ENCODE measurements around the gene ING3. TPM values are rescaled to one million over a fixed set of nuclear protein-coding genes. Genes with fewer than 3 reads are reported as not detected.

The ING3 gene
- total RNA-seq, 6 experiments from 2014 or later: 9.8 to 15.0 (median 12.7) TPM

DNA sequence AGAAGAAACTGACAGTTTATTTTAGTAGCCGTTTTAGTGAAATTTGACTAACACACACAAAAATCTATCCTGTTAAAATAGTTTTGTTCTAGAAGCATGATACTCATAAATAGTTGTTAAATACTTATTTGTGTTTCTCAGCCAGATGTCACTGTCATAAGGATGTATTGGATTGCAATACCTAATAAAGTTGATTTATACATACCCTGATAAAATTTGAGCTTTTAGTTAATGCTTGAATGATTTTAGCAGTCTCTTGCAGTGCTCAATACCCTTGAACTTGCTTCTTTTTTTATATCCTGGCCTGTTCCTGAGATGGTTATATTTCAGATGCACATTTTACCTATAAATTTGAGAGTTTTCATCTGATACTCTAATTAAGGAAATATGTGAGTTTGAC lies 10.1 kb downstream of the ING3 start:
- Mint-ChIP-seq H3K9me3 (no peaks in the 10 kb centered on the region), H3K27ac (no peak overlapping the region), H3K4me3 (no peak overlapping the region), H3K27me3 (ENCODE audit: insufficient read depth) (no peaks in the 10 kb centered on the region), H3K36me3 (ENCODE audit: low read depth) (peaks cover 17% of the 10 kb centered on the region), H3K4me1 (ENCODE audit: low read depth) (peaks cover 15% of the 10 kb centered on the region; the same call in 1 of the 2 replicates)
- no peak for DNase-seq
- TF ChIP-seq, protein P1, sequence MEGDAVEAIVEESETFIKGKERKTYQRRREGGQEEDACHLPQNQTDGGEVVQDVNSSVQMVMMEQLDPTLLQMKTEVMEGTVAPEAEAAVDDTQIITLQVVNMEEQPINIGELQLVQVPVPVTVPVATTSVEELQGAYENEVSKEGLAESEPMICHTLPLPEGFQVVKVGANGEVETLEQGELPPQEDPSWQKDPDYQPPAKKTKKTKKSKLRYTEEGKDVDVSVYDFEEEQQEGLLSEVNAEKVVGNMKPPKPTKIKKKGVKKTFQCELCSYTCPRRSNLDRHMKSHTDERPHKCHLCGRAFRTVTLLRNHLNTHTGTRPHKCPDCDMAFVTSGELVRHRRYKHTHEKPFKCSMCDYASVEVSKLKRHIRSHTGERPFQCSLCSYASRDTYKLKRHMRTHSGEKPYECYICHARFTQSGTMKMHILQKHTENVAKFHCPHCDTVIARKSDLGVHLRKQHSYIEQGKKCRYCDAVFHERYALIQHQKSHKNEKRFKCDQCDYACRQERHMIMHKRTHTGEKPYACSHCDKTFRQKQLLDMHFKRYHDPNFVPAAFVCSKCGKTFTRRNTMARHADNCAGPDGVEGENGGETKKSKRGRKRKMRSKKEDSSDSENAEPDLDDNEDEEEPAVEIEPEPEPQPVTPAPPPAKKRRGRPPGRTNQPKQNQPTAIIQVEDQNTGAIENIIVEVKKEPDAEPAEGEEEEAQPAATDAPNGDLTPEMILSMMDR (IDR thresholded peaks at IDR 0.05): no peak

DNA sequence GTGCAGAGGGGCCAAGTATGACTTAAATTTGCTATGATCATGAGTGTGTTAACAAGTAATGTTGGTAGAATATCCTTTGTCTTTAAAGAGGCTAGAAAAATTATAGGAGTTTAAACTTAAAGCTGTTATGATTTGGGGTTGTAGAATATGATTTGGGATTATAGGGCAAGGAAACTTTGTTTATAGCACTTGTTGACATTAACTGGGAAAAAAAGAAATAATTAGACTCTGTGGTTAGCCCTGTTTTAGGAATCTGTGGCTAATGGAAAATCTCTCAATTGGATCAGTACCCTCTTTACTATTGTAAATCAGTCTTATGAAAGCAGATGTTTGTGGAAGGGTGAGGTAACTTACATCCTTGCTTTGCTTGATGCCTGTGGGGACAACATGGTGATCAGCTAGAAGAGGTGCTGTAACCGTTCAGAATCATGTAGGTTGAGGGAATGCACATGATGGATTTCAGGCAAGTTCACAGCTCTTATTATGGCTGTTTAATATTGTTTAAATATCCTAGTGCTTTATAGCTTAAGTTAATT lies 11.1 kb downstream of the ING3 start:
- DNase-seq: no peak

DNA sequence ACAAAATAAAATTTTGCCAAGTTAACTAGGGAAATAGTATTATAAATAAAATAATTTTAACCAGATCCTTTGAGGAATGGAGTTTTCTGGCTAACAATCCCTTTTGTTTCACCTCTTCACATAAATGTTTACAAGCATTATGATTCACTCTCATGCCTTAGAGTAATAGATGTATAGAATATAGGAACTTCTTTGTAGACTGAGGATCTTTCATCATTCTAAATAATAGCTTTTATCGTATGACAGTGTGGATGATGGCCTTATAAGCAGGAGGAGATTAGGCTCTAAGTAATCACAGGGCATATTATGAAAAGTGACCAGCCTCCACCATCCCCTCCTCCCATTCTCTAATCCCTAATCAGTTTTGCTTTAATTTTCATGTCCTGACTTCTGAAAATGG lies 13.5 kb downstream of the ING3 start:
- peaks cover 15% of the 10 kb centered on the region; the same call in 1 of the 2 replicates for H3K4me1 Mint-ChIP-seq (ENCODE audit: low read depth)
- no peak for DNase-seq
- peaks cover 8% of the 10 kb centered on the region for H3K36me3 Mint-ChIP-seq (ENCODE audit: low read depth)
- H3K27me3 Mint-ChIP-seq (ENCODE audit: insufficient read depth): no peaks in the 10 kb centered on the region
- no peak overlapping the region for H3K4me3 Mint-ChIP-seq
- TF ChIP-seq, protein P1 (IDR thresholded peaks at IDR 0.05): no peak
- no peaks in the 10 kb centered on the region for H3K9me3 Mint-ChIP-seq
- H3K27ac Mint-ChIP-seq: no peak overlapping the region

More for the DNA sequence above, 11.1 kb downstream of the ING3 start:
- H3K27me3 Mint-ChIP-seq (ENCODE audit: insufficient read depth): no peaks in the 10 kb centered on the region
- H3K4me1 Mint-ChIP-seq (ENCODE audit: low read depth): peaks cover 15% of the 10 kb centered on the region; the same call in 1 of the 2 replicates
- TF ChIP-seq, protein P1 (IDR thresholded peaks at IDR 0.05): no peak
- H3K9me3 Mint-ChIP-seq: no peaks in the 10 kb centered on the region
- H3K4me3 Mint-ChIP-seq: no peak overlapping the region
- peaks cover 11% of the 10 kb centered on the region for H3K36me3 Mint-ChIP-seq (ENCODE audit: low read depth)
- H3K27ac Mint-ChIP-seq: no peak overlapping the region

DNA sequence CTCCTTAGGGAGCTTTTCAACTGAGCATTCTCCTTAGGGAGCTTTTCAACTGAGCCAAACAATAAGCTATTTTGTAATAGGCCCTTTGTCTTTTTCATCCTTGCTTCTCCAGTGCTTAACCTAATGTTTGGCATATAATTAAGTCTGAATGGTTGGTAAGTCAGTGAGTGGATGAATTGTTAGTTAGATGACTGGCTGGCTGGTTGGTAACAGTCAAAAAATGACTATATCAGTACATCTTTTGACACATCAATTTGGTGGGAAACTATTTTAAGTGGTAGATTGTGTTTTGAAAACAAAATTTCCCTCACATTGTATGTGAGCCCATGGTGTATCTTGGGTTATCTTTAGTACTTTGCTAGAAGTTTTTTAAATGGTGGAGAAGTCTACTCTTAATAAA lies 16.4 kb downstream of the ING3 start:
- Mint-ChIP-seq H3K27ac (no peak overlapping the region), H3K4me1 (ENCODE audit: low read depth) (peaks cover 2% of the 10 kb centered on the region; the same call in 1 of the 2 replicates), H3K9me3 (no peaks in the 10 kb centered on the region), H3K27me3 (ENCODE audit: insufficient read depth) (no peaks in the 10 kb centered on the region), H3K4me3 (no peak overlapping the region), H3K36me3 (ENCODE audit: low read depth) (peaks cover 15% of the 10 kb centered on the region)
- TF ChIP-seq, protein P1 (IDR thresholded peaks at IDR 0.05): no peak
- no peak for DNase-seq

DNA sequence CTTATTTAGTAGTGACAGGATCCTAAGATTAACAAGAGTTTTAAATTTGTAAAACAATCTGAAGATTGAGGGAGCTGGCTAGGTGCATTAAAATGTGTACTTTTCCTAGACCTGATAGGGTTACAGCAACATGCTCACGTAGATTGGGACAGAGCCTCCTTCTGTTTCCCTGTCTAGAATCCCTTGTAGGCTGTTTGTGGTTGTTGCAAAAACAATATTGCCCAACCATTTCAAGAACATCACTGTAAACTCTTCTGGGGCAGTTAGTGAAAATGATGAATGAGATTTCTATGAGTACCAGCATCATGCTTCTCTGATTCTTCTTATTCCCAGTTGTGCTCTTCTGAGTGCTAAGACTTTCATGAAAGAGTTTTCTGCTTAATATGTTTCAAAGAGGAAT lies 23.3 kb downstream of the ING3 start:
- Mint-ChIP-seq H3K27me3 (ENCODE audit: insufficient read depth) (no peaks in the 10 kb centered on the region), H3K4me1 (ENCODE audit: low read depth) (no peaks in the 10 kb centered on the region), H3K27ac (no peak overlapping the region), H3K36me3 (ENCODE audit: low read depth) (peaks cover 16% of the 10 kb centered on the region), H3K9me3 (no peaks in the 10 kb centered on the region), H3K4me3 (no peak overlapping the region)
- DNase-seq: no peak
- TF ChIP-seq, protein P1 (IDR thresholded peaks at IDR 0.05): no peak

Measured in HFFc6 (cell line).